Activated CD8-positive, alpha-beta T cell treated with anti-CD3 and anti-CD28 coated beads for 36 hours (primary cell): ENCODE data around the gene SLC7A6. TPM values are rescaled to one million over a fixed set of nuclear protein-coding genes. Genes with fewer than 3 reads are reported as not detected.

ENCODE experiments used
- ATAC-seq: fragments of 200-7000 bp; cut with Tn5 transposase; one replicate; pipeline ENCODE4 v1.10.0; 2021; ENCODE audit warnings: mild to moderate bottlenecking, moderate library complexity
- CTCF ChIA-PET: fragments of 350-600 bp; sonication (Branson Sonifier 250); formaldehyde crosslinking; loops from one replicate; lab custom pipeline; 2021; ENCODE audit warnings: antibody characterized with exemption; lab: Charles Lee
- POLR2A ChIA-PET: fragments of 350-600 bp; sonication (Branson Sonifier 250); formaldehyde crosslinking; loops from one replicate; lab custom pipeline; 2021; ENCODE audit warnings: antibody characterized with exemption; lab: Charles Lee
- DNase-seq: peaks from one replicate; pipeline ENCODE4 v3.0.0-alpha.2; 2020
- H3K27ac Mint-ChIP-seq: one replicate; pipeline ENCODE4 v1.8.0; 2021; ENCODE audit warnings: mild to moderate bottlenecking, mixed read lengths
- H3K27me3 Mint-ChIP-seq: one replicate; pipeline ENCODE4 v1.8.0; 2021; ENCODE audit warnings: mixed read lengths
- H3K36me3 Mint-ChIP-seq: one replicate; pipeline ENCODE4 v1.8.0; 2021; ENCODE audit warnings: low read depth, mixed read lengths
- H3K4me1 Mint-ChIP-seq: one replicate; pipeline ENCODE4 v1.8.0; 2021; ENCODE audit warnings: low read depth, mixed read lengths
- H3K4me3 Mint-ChIP-seq: one replicate; pipeline ENCODE4 v1.8.0; 2021; ENCODE audit warnings: mild to moderate bottlenecking, moderate library complexity, mixed read lengths
- H3K9me3 Mint-ChIP-seq: one replicate; pipeline ENCODE4 v1.8.0; 2021; ENCODE audit warnings: mixed read lengths
- CTCF ChIP-seq: fragments of 200-600 bp; IDR thresholded peaks from one replicate; pipeline ENCODE4 v1.8.0; 2022; ENCODE audit warnings: antibody characterized with exemption, mild to moderate bottlenecking
- intact Hi-C: fragments of 100-400 bp; cut with micrococcal nuclease; formaldehyde crosslinking; loops from one replicate; pipeline ENCODE4 v1.10.0; 2022
- total RNA-seq, 2 experiments: library from RNA; stranded (reverse); gene quantifications; one replicate each; pipeline ENCODE4 v1.2.3, GENCODE V29; 2021

SLC7A6 gene
- total RNA-seq, 2 experiments from 2014 or later: 73.8 to 76.9 TPM

- no peak overlapping the region for H3K4me3 Mint-ChIP-seq
- CTCF ChIA-PET: interaction anchor here (4.6 to 11.4 kb wide), 2 partner anchors 10 to 76 kb away, joined by 23 to 102 read pairs; partner anchors contain the start of gene SLC7A6
- H3K9me3 Mint-ChIP-seq: no peaks in the 10 kb centered on the region
- no peak overlapping the region for H3K27ac Mint-ChIP-seq
- peaks cover 58% of the 10 kb centered on the region for H3K36me3 Mint-ChIP-seq
- intact Hi-C loops: no loop called here
- H3K4me1 Mint-ChIP-seq: no peaks in the 10 kb centered on the region
- ATAC-seq (no peak), DNase-seq (no peak)
- TF ChIP-seq CTCF: no peak
- POLR2A ChIA-PET: interaction anchor here (0.8 kb wide), 1 partner anchor 11 kb away, joined by 4 read pairs; no protein-coding TSS in a partner anchor
- H3K27me3 Mint-ChIP-seq: no peaks in the 10 kb centered on the region
Observed at GRCh38 chr16:68338326-68339119, 74.2 kb downstream of the SLC7A6 start.

- peaks cover 57% of the 10 kb centered on the region for H3K36me3 Mint-ChIP-seq
Observed at GRCh38 chr16:68339214-68339613, 74.9 kb downstream of the SLC7A6 start.

GRCh38 chr16:68342620-68343019, 78.3 kb downstream of the SLC7A6 start:
- H3K27ac Mint-ChIP-seq: no peak overlapping the region
- ATAC-seq (no peak), DNase-seq (no peak)
- peaks cover 61% of the 10 kb centered on the region for H3K36me3 Mint-ChIP-seq
- no peak for TF ChIP-seq CTCF
- POLR2A ChIA-PET: no interaction called here
- H3K9me3 Mint-ChIP-seq: no peaks in the 10 kb centered on the region
- peaks cover 15% of the 10 kb centered on the region for H3K4me1 Mint-ChIP-seq
- H3K27me3 Mint-ChIP-seq: no peaks in the 10 kb centered on the region
- intact Hi-C loops: no loop called here
- CTCF ChIA-PET: interaction anchor here (0.9 to 1.5 kb wide), 2 partner anchors 14 to 81 kb away, joined by 4 to 7 read pairs; no protein-coding TSS in a partner anchor
- no peak overlapping the region for H3K4me3 Mint-ChIP-seq

More at GRCh38 chr16:68339214-68339613, 74.9 kb downstream of the SLC7A6 start:
- intact Hi-C loops: no loop called here
- TF ChIP-seq CTCF: no peak
- Mint-ChIP-seq H3K4me3 (no peak overlapping the region), H3K27me3 (no peaks in the 10 kb centered on the region), H3K9me3 (no peaks in the 10 kb centered on the region), H3K27ac (no peak overlapping the region), H3K4me1 (no peaks in the 10 kb centered on the region)
- ChIA-PET CTCF (interaction anchor here (1.0 to 11.4 kb wide), 3 partner anchors 11 to 77 kb away, joined by 3 to 102 read pairs (median 23); partner anchors contain the start of gene SLC7A6), POLR2A (interaction anchor here (0.8 kb wide), 1 partner anchor 12 kb away, joined by 4 read pairs; no protein-coding TSS in a partner anchor)
- ATAC-seq: no peak
- DNase-seq: no peak

- POLR2A ChIA-PET: no interaction called here
Observed at GRCh38 chr16:68343137-68343536, 78.8 kb downstream of the SLC7A6 start.

More at GRCh38 chr16:68343137-68343536, 78.8 kb downstream of the SLC7A6 start:
- H3K36me3 Mint-ChIP-seq: peaks cover 61% of the 10 kb centered on the region
- no peak overlapping the region for H3K4me3 Mint-ChIP-seq
- DNase-seq (no peak), ATAC-seq (no peak)
- H3K27me3 Mint-ChIP-seq: no peaks in the 10 kb centered on the region
- no peak overlapping the region for H3K27ac Mint-ChIP-seq
- CTCF ChIA-PET: interaction anchor here (1.5 to 1.7 kb wide), 3 partner anchors 13 to 82 kb away, joined by 6 to 7 read pairs (median 6); partner anchors contain the start of gene SLC7A6
- intact Hi-C loops: no loop called here
- no peak for TF ChIP-seq CTCF
- H3K4me1 Mint-ChIP-seq: peaks cover 15% of the 10 kb centered on the region
- no peaks in the 10 kb centered on the region for H3K9me3 Mint-ChIP-seq
